GM23338 (cell line): ENCODE results near the gene CNNM4.

Source experiments
- CREB1 ChIP-seq: fragments of 250-450 bp; sonication (Bioruptor Pico); IDR thresholded peaks from 2 replicates; pipeline ENCODE4 v1.5.0; 2020; ENCODE audit warnings: low read depth, mild to moderate bottlenecking, moderate library complexity
- EZH2 ChIP-seq: fragments of 200-600 bp; sonication (generic); IDR thresholded peaks from one replicate; pipeline ENCODE4 v1.8.0; 2017; ENCODE audit warnings: antibody characterized with exemption, mild to moderate bottlenecking, low read depth; ENCODE audit not compliant: unreplicated experiment
- EZH2phosphoT487 ChIP-seq: fragments of 200-600 bp; sonication (generic); IDR thresholded peaks from one replicate; pipeline ENCODE4 v1.8.1; 2018; ENCODE audit warnings: antibody characterized with exemption; ENCODE audit not compliant: unreplicated experiment
- JUNB ChIP-seq: IDR thresholded peaks from one replicate; pipeline ENCODE4 v1.6.1; 2016; ENCODE audit warnings: antibody characterized with exemption; ENCODE audit not compliant: unreplicated experiment
- POLR2AphosphoS5 ChIP-seq: IDR thresholded peaks from 2 replicates; pipeline ENCODE4 v1.6.1; 2016; ENCODE audit warnings: antibody characterized with exemption, low read depth
- STAT1 ChIP-seq: IDR thresholded peaks from one replicate; pipeline ENCODE4 v1.6.1; 2016; ENCODE audit warnings: antibody characterized with exemption; ENCODE audit not compliant: unreplicated experiment
- TF ChIP-seq, protein P1 (sequence below), 2 experiments: fragments of 200-600 bp in 1 of 2; sonication (generic) in 1 of 2; conservative IDR thresholded peaks; 2 replicates each; pipeline versions ENCODE4 v1.5.1 to v1.6.1; 2016 to 2017; ENCODE audit warnings: antibody characterized with exemption in 2 of 2, low read depth in 2 of 2, mild to moderate bottlenecking in 2 of 2, moderate library complexity in 1 of 2
- TF ChIP-seq, protein P2 (sequence below): IDR thresholded peaks from one replicate; pipeline ENCODE4 v1.6.1; 2018; ENCODE audit warnings: antibody characterized with exemption; ENCODE audit not compliant: unreplicated experiment

DNA sequence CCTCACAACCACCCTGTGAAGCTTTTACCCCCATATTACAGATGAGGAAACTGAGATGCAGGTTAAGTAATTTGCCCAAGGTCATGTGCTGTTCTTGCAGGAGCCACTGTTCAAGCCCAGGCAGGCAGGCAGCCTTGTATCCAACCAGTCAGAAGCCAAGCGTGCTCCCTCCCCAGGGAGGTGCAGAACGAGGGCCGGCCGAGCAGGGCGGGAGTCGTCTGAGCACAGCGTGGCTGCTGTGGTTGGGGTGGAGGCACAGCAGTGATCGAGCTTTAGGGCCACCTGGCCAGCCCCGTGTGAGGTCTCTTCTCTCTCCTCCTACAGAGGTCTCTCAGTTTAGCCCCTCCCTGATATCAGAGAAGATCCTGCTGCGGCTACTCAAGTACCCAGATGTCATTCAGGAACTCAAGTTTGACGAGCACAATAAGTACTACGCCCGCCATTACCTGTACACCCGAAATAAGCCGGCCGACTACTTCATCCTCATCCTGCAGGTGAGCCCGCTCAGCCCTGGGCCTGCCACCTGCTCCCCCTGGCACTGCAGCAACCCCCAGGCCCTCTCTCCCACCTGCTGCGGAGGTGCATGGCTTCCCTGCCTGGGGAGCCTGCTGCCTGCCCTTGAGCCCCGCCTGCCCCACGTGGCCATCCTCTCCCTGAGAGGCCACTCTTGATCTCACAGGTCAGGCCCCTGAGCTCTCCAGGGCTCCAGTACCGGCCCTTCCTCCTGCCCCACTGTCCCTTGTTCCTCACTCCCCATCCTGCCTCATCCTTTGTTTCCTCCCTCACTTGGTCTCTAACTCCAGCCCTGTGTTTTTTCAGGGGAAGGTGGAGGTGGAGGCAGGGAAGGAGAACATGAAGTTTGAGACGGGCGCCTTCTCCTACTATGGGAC lies 38.3 kb downstream of the CNNM4 start:
- TF ChIP-seq EZH2 (no peak), EZH2phosphoT487 (no peak), JUNB (no peak), POLR2AphosphoS5 (no peak), CREB1 (CRISPR knock-in tag) (no peak), STAT1 (no peak)
- TF ChIP-seq, protein P1, sequence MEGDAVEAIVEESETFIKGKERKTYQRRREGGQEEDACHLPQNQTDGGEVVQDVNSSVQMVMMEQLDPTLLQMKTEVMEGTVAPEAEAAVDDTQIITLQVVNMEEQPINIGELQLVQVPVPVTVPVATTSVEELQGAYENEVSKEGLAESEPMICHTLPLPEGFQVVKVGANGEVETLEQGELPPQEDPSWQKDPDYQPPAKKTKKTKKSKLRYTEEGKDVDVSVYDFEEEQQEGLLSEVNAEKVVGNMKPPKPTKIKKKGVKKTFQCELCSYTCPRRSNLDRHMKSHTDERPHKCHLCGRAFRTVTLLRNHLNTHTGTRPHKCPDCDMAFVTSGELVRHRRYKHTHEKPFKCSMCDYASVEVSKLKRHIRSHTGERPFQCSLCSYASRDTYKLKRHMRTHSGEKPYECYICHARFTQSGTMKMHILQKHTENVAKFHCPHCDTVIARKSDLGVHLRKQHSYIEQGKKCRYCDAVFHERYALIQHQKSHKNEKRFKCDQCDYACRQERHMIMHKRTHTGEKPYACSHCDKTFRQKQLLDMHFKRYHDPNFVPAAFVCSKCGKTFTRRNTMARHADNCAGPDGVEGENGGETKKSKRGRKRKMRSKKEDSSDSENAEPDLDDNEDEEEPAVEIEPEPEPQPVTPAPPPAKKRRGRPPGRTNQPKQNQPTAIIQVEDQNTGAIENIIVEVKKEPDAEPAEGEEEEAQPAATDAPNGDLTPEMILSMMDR (conservative IDR thresholded peaks at IDR 0.05; ENCODE audit: low read depth in 2 of 2): no peak
- TF ChIP-seq, protein P2, sequence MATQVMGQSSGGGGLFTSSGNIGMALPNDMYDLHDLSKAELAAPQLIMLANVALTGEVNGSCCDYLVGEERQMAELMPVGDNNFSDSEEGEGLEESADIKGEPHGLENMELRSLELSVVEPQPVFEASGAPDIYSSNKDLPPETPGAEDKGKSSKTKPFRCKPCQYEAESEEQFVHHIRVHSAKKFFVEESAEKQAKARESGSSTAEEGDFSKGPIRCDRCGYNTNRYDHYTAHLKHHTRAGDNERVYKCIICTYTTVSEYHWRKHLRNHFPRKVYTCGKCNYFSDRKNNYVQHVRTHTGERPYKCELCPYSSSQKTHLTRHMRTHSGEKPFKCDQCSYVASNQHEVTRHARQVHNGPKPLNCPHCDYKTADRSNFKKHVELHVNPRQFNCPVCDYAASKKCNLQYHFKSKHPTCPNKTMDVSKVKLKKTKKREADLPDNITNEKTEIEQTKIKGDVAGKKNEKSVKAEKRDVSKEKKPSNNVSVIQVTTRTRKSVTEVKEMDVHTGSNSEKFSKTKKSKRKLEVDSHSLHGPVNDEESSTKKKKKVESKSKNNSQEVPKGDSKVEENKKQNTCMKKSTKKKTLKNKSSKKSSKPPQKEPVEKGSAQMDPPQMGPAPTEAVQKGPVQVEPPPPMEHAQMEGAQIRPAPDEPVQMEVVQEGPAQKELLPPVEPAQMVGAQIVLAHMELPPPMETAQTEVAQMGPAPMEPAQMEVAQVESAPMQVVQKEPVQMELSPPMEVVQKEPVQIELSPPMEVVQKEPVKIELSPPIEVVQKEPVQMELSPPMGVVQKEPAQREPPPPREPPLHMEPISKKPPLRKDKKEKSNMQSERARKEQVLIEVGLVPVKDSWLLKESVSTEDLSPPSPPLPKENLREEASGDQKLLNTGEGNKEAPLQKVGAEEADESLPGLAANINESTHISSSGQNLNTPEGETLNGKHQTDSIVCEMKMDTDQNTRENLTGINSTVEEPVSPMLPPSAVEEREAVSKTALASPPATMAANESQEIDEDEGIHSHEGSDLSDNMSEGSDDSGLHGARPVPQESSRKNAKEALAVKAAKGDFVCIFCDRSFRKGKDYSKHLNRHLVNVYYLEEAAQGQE: no peak
